Breast epithelium (tissue), 4 donors: Measurements from ENCODE around the gene MGP. TPM values are rescaled to one million over a fixed set of nuclear protein-coding genes. Genes with fewer than 3 reads are reported as not detected.

Source experiments
- DNase-seq, 2 donors: peaks; one replicate each; pipeline ENCODE4 v3.0.0-alpha.2; 2019; ENCODE audit warnings: low spot score in 2 of 2
- H3K27ac ChIP-seq, 2 donors: fragments of 200-600 bp; sonication (generic) in 1 of 2; one replicate each; pipeline ENCODE4 v1.5.1; 2016 to 2019; ENCODE audit warnings: mild to moderate bottlenecking in 1 of 2
- H3K27me3 ChIP-seq, 2 donors: fragments of 200-600 bp; sonication (generic) in 1 of 2; one replicate each; pipeline versions ENCODE4 v1.5.1 to v1.6.0; 2017 to 2019; ENCODE audit warnings: control low read depth in 1 of 2, mild to moderate bottlenecking in 1 of 2
- H3K36me3 ChIP-seq: fragments of 200-600 bp; one replicate; pipeline ENCODE4 v1.5.1; 2019
- H3K4me1 ChIP-seq, 2 donors: fragments of 200-600 bp; sonication (generic); one replicate each; pipeline ENCODE4 v1.5.1; 2016 to 2019; ENCODE audit warnings: control low read depth in 1 of 2
- H3K4me3 ChIP-seq, 3 donors: fragments of 200-600 bp; sonication (generic); 1 replicate in 2 of 3; 2 replicates in 1 of 3; pipeline ENCODE4 v1.5.1; 2016 to 2019; ENCODE audit warnings: mild to moderate bottlenecking in 3 of 3, moderate library complexity in 2 of 3
- H3K9me3 ChIP-seq, 2 donors: fragments of 200-600 bp; sonication (generic) in 1 of 2; one replicate each; pipeline ENCODE4 v1.5.1; 2016 to 2019; ENCODE audit warnings: control low read depth in 1 of 2
- CTCF ChIP-seq, 3 donors: fragments of 450-650 bp; IDR thresholded peaks; one replicate each; pipeline ENCODE4 v1.5.1; 2016 to 2017; ENCODE audit warnings: antibody characterized with exemption in 3 of 3, mild to moderate bottlenecking in 3 of 3, moderate library complexity in 3 of 3
- POLR2A ChIP-seq: fragments of 450-650 bp; IDR thresholded peaks from one replicate; pipeline ENCODE4 v1.6.1; 2016; ENCODE audit warnings: antibody characterized with exemption, mild to moderate bottlenecking, moderate library complexity
- POLR2AphosphoS5 ChIP-seq, 3 donors: sonication (generic); formaldehyde crosslinking; IDR thresholded peaks; one replicate each; pipeline ENCODE4 v1.6.1; 2017; ENCODE audit warnings: antibody characterized with exemption in 3 of 3
- intact Hi-C: fragments of 100-400 bp; cut with DNase I; formaldehyde crosslinking; loops from one replicate; pipeline ENCODE4 v1.15.1; 2023; ENCODE audit warnings: low total_unique reads
- total RNA-seq, 3 donors: library from RNA; depleted of rRNA; stranded (reverse); fragments of >200 nt; gene quantifications; one replicate each; pipeline ENCODE4 v1.1.0, GENCODE V29; 2016

Gene MGP
- total RNA-seq, 3 donors from 2014 or later = 330 to 5,040 (median 1,381) TPM

- TF ChIP-seq POLR2A (no peak), CTCF (IDR thresholded peaks at IDR 0.05) (no peak), POLR2AphosphoS5 (IDR thresholded peaks at IDR 0.05) (no peak)
- no peak for DNase-seq
- no peaks in the 10 kb centered on the region for H3K27me3 ChIP-seq
- no peaks in the 10 kb centered on the region for H3K9me3 ChIP-seq
- intact Hi-C loops = no loop called here
- H3K4me1 ChIP-seq = peaks cover 3 to 16% of the 10 kb centered on the region in 2 donors
- no peak overlapping the region for H3K4me3 ChIP-seq
- no peaks in the 10 kb centered on the region for H3K36me3 ChIP-seq
- H3K27ac ChIP-seq = peak overlapping the region; percentile 90
Observed at GRCh38 chr12:14903386-14904098, 17.9 kb upstream of the MGP start.

- Histone ChIP-seq H3K4me3 (no peak overlapping the region), H3K36me3 (no peaks in the 10 kb centered on the region), H3K4me1 (peaks cover 3 to 16% of the 10 kb centered on the region in 2 donors), H3K9me3 (no peaks in the 10 kb centered on the region), H3K27me3 (no peaks in the 10 kb centered on the region), H3K27ac (peak overlapping the region; percentile 86 to 90)
- intact Hi-C loops = no loop called here
- DNase-seq = no peak
- TF ChIP-seq POLR2AphosphoS5 (IDR thresholded peaks at IDR 0.05) = no peak
- TF ChIP-seq POLR2A = no peak
- no peak for TF ChIP-seq CTCF (IDR thresholded peaks at IDR 0.05)
Observed at GRCh38 chr12:14902465-14902864, 16.8 kb upstream of the MGP start.

- Histone ChIP-seq H3K36me3 (no peaks in the 10 kb centered on the region), H3K4me3 (no peak overlapping the region), H3K27me3 (no peaks in the 10 kb centered on the region), H3K9me3 (no peaks in the 10 kb centered on the region), H3K4me1 (peaks cover 3 to 16% of the 10 kb centered on the region in 2 donors), H3K27ac (peak overlapping the region; percentile 86 to 90)
- DNase-seq = no peak
- intact Hi-C loops = no loop called here
- TF ChIP-seq POLR2A (no peak), CTCF (IDR thresholded peaks at IDR 0.05) (peak in 1 of 3 donors; percentile 15), POLR2AphosphoS5 (IDR thresholded peaks at IDR 0.05) (no peak)
Observed at GRCh38 chr12:14901228-14901562, 15.5 kb upstream of the MGP start.

GRCh38 chr12:14900521-14901227 is 15.0 kb upstream of the MGP start:
- no peak for DNase-seq
- Histone ChIP-seq H3K4me1 (peaks cover 0 to 16% of the 10 kb centered on the region in 2 donors), H3K36me3 (no peaks in the 10 kb centered on the region), H3K27ac (peak overlapping the region; percentile 86 to 90), H3K9me3 (no peaks in the 10 kb centered on the region), H3K27me3 (no peaks in the 10 kb centered on the region), H3K4me3 (no peak overlapping the region)
- TF ChIP-seq POLR2A (no peak), CTCF (IDR thresholded peaks at IDR 0.05) (no peak), POLR2AphosphoS5 (IDR thresholded peaks at IDR 0.05) (no peak)
- intact Hi-C loops = no loop called here

GRCh38 chr12:14896521-14897169 is 11.0 kb upstream of the MGP start:
- peak overlapping the region in 1 of 3 donors; percentile 1 for H3K4me3 ChIP-seq
- no peak for DNase-seq
- H3K9me3 ChIP-seq = no peaks in the 10 kb centered on the region
- peak overlapping the region; percentile 63 to 71 for H3K27ac ChIP-seq
- TF ChIP-seq CTCF (IDR thresholded peaks at IDR 0.05) = no peak
- TF ChIP-seq POLR2AphosphoS5 (IDR thresholded peaks at IDR 0.05) = peak in 2 of 3 donors; percentile 15 to 44
- no peak for TF ChIP-seq POLR2A
- H3K4me1 ChIP-seq = peaks cover 0 to 11% of the 10 kb centered on the region in 2 donors
- no peaks in the 10 kb centered on the region for H3K27me3 ChIP-seq
- no peaks in the 10 kb centered on the region for H3K36me3 ChIP-seq
- intact Hi-C loops = no loop called here
